ENCODE measurements around the gene TMEM174.

DNA sequence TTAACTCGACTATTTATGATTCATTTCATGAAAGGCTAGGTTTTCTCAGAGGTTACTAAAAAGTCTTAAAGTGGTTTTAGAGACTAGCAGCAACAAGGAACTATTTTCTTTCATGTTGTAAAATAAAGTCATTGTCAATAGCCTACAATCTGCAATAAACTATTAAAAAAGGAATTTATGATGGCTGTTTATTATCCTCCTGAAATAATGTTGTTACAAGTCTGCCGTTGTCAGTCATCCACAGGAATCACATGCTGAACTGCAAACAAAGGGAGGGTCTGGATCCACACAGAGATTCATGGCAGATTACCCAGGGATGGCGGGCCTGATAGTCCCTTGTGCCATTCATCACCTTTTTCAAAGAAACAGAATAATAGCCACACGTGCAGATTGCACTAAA, 49.2 kb downstream of the TMEM174 start:
- TF ChIP-seq POLR2A (IDR thresholded peaks at IDR 0.05; ENCODE audit: low read length) = no peak
- no peak for TF ChIP-seq GATA1 (IDR thresholded peaks at IDR 0.05; ENCODE audit: low read depth, low read length)

All from erythroblast (primary cell).